Retinal pigment epithelial cell (primary cell): ENCODE results near the gene PPIL1.

Experiments
- DNase-seq: peaks from one replicate; pipeline ENCODE4 v3.0.0-alpha.2; 2010; ENCODE audit warnings: low read depth
- H3K4me3 ChIP-seq: 2 replicates; pipeline ENCODE4 v1.5.1; 2011; ENCODE audit warnings: mild to moderate bottlenecking, low read length, control low read depth, moderate library complexity
- CTCF ChIP-seq: conservative IDR thresholded peaks from 2 replicates; pipeline ENCODE4 v1.5.1; 2011; ENCODE audit warnings: low read depth, low read length, control low read depth, inconsistent platforms

PPIL1 gene

GRCh38 chr6:36852481-36853147 lies 22.0 kb downstream of the PPIL1 start:
- TF ChIP-seq CTCF = no peak
- peak; percentile 71 for DNase-seq
- no peak overlapping the region for H3K4me3 ChIP-seq

DNA sequence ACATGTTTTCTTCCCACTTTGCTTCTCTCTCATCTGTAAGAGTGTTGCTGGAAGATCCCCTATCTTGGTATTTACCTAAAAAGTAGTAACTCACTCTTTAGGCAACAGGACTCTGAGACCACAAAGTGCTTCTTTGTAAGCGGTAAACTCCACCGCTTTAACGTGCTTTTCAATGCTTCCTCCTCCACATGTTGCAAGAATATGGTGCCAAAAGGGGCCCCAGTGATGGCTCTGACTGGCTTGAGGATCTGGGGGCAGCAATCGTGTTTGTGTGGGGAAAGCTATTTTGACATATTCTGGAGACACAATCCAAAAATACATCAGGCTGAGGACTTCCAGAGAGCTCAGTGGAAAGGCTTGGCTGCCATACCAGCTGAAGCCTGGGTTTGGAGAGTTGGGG lies 23.0 kb downstream of the PPIL1 start:
- TF ChIP-seq CTCF = no peak
- no peak for DNase-seq
- H3K4me3 ChIP-seq = no peak overlapping the region

- TF ChIP-seq CTCF = peak; percentile 84
- H3K4me3 ChIP-seq = no peak overlapping the region
- no peak for DNase-seq
These were observed 23.4 kb downstream of the PPIL1 start for GRCh38 chr6:36851149-36851614.

- TF ChIP-seq CTCF = no peak
These were observed 24.6 kb downstream of the PPIL1 start for GRCh38 chr6:36850021-36850420.

DNA sequence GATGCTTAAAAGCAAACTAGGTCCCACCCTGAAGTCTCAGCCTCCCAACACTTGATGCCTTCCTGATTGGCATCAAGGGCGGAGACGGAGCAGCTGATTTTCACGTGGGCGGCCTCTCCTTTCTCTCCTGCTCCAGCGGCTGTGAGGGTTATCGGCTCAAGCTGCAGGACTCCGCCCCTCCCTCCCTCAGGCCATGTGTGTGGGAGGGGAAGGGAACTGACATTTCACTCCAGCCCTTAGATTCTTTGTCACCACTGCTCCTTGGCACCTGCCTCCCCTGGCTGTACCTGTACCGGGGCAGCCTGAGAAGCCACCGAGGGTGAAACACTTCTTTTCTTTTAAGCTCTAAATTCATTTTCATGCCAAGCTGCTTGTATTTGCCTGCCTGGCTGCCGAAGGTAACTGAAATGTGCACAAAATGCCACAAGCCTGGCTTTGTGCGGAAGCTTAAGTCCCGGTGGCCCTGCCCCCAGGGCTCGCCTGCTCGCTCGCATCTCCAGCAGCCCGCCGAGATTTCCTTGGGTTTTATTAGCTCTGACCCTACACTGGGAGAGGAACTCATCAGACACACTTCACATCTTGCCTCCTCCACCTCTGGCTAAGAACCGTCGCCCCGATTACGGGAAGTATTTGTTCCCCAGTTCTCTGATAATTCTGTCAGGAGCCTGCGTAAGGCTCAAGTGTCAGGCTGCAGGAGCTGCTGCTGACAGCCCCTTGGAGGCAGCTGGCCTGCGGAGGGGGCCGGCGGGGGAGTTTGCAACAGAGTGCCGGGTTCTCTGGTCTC lies 25.8 kb downstream of the PPIL1 start:
- no peak for TF ChIP-seq CTCF
- peak overlapping the region; percentile 40 for H3K4me3 ChIP-seq
- peak; percentile 88 for DNase-seq

More at GRCh38 chr6:36850021-36850420, 24.6 kb downstream of the PPIL1 start:
- no peak for DNase-seq
- no peak overlapping the region for H3K4me3 ChIP-seq

- no peak overlapping the region for H3K4me3 ChIP-seq
- DNase-seq = no peak
- no peak for TF ChIP-seq CTCF
These were observed 26.6 kb downstream of the PPIL1 start for GRCh38 chr6:36847991-36848390.
